Left lung (tissue), 10 donors: ENCODE data around the gene IMMP2L. TPM values are rescaled to one million over a fixed set of nuclear protein-coding genes. Genes with fewer than 3 reads are reported as not detected.
A peak's percentile ranks its signal among the peaks of the same experiment; 100 is the strongest.

Experiments
- ATAC-seq: fragments of 200-7000 bp; cut with Tn5 transposase; one replicate; pipeline ENCODE4 v1.9.1; 2020; ENCODE audit warnings: moderate library complexity
- DNase-seq, 4 donors: peaks; one replicate each; pipeline ENCODE4 v3.0.0-alpha.2; 2013 to 2020
- H3K27ac ChIP-seq, 2 donors: fragments of 200-600 bp; sonication (generic) in 1 of 2; one replicate each; pipeline versions ENCODE4 v1.5.0 to v1.8.0; 2020 to 2021
- H3K27me3 ChIP-seq, 2 donors: fragments of 200-600 bp; sonication (generic) in 1 of 2; one replicate each; pipeline versions ENCODE4 v1.5.0 to v1.8.0; 2020 to 2021
- H3K36me3 ChIP-seq, 2 donors: fragments of 200-600 bp; sonication (generic) in 1 of 2; one replicate each; pipeline versions ENCODE4 v1.5.0 to v1.8.0; 2020 to 2021
- H3K4me1 ChIP-seq, 2 donors: fragments of 200-600 bp; one replicate each; pipeline ENCODE4 v1.8.0; 2021
- H3K4me3 ChIP-seq, 2 donors: fragments of 200-600 bp; sonication (generic) in 1 of 2; one replicate each; pipeline versions ENCODE4 v1.5.0 to v1.8.0; 2020 to 2021; ENCODE audit warnings: mild to moderate bottlenecking in 1 of 2
- H3K9me3 ChIP-seq, 2 donors: fragments of 200-600 bp; sonication (generic) in 1 of 2; one replicate each; pipeline versions ENCODE4 v1.5.0 to v1.8.0; 2020 to 2021
- CTCF ChIP-seq, 2 donors: fragments of 200-600 bp; sonication (generic) in 1 of 2; IDR thresholded peaks; one replicate each; pipeline versions ENCODE4 v1.5.0 to v1.8.0; 2021; ENCODE audit warnings: antibody characterized with exemption in 2 of 2
- intact Hi-C, 2 donors: fragments of 100-400 bp; cut with DNase I; formaldehyde crosslinking; loops; one replicate each; pipeline versions ENCODE4 v1.11.2 to v1.14.2; 2022
- polyA plus RNA-seq, 6 donors: library from polyadenylated mRNA; unstranded; fragments of 120-200 nt; gene quantifications; one replicate each; pipeline ENCODE4 v1.2.1, GENCODE V29; 2013; ENCODE audit not compliant: insufficient read length in 6 of 6
- total RNA-seq, 2 donors: library from RNA; stranded (reverse); fragmentation: NEBNext Ultra II Directional; extraction: Animal tissue kit (Norgen Biotek cat#: 25700); gene quantifications; one replicate each; pipeline ENCODE4 v1.2.1, GENCODE V29; 2021
- donor health status: DM: no; HTN: yes; CAD: no.
- donor health status: DM: no; HTN: no; CAD: no.

The IMMP2L gene
- total and polyA plus RNA-seq, 8 donors: 10.3 to 30.1 (median 25.7) TPM

GRCh38 chr7:111568870-111569462 lies 6.7 kb upstream of the IMMP2L start:
- H3K4me1 ChIP-seq: no peaks in the 10 kb centered on the region
- DNase-seq (no peak), ATAC-seq (no peak)
- H3K4me3 ChIP-seq: no peak overlapping the region
- intact Hi-C loops: no loop called here
- H3K27me3 ChIP-seq: no peaks in the 10 kb centered on the region
- no peak overlapping the region for H3K27ac ChIP-seq
- peaks cover 0 to 20% of the 10 kb centered on the region in 2 donors for H3K9me3 ChIP-seq
- H3K36me3 ChIP-seq: no peaks in the 10 kb centered on the region
- no peak for TF ChIP-seq CTCF (IDR thresholded peaks at IDR 0.05)

- Histone ChIP-seq H3K27ac (no peak overlapping the region), H3K9me3 (peaks cover 0 to 20% of the 10 kb centered on the region in 2 donors), H3K4me1 (no peaks in the 10 kb centered on the region), H3K27me3 (no peaks in the 10 kb centered on the region), H3K4me3 (no peak overlapping the region), H3K36me3 (no peaks in the 10 kb centered on the region)
- intact Hi-C loops: no loop called here
- no peak for TF ChIP-seq CTCF (IDR thresholded peaks at IDR 0.05)
- DNase-seq (no peak), ATAC-seq (no peak)
Observed at GRCh38 chr7:111568419-111568818, 6.1 kb upstream of the IMMP2L start.

GRCh38 chr7:111564078-111564477 lies 1.8 kb upstream of the IMMP2L start:
- no peaks in the 10 kb centered on the region for H3K9me3 ChIP-seq
- no peak for TF ChIP-seq CTCF (IDR thresholded peaks at IDR 0.05)
- H3K27ac ChIP-seq: no peak overlapping the region
- H3K27me3 ChIP-seq: no peaks in the 10 kb centered on the region
- DNase-seq (no peak), ATAC-seq (no peak)
- intact Hi-C loops: no loop called here
- H3K4me3 ChIP-seq: no peak overlapping the region
- H3K4me1 ChIP-seq: peaks cover 10 to 16% of the 10 kb centered on the region in 2 donors
- H3K36me3 ChIP-seq: no peaks in the 10 kb centered on the region

GRCh38 chr7:111561654-111561903 lies 713 bp downstream of the IMMP2L start:
- Histone ChIP-seq H3K4me3 (peak overlapping the region; percentile 58 to 76), H3K36me3 (no peaks in the 10 kb centered on the region), H3K27me3 (no peaks in the 10 kb centered on the region), H3K9me3 (no peaks in the 10 kb centered on the region), H3K4me1 (peaks cover 10 to 16% of the 10 kb centered on the region in 2 donors), H3K27ac (peak overlapping the region; percentile 85)
- intact Hi-C loops: no loop called here
- ATAC-seq (peak; percentile 2), DNase-seq (no peak)
- TF ChIP-seq CTCF (IDR thresholded peaks at IDR 0.05): no peak

GRCh38 chr7:111560773-111561653 lies 1.3 kb downstream of the IMMP2L start:
- H3K4me1 ChIP-seq: peaks cover 10 to 16% of the 10 kb centered on the region in 2 donors
- H3K36me3 ChIP-seq: no peaks in the 10 kb centered on the region
- H3K27me3 ChIP-seq: no peaks in the 10 kb centered on the region
- H3K4me3 ChIP-seq: peak overlapping the region; percentile 58 to 76
- DNase-seq: peak in 2 of 4 donors; percentile 26 to 35
- intact Hi-C loops: no loop called here
- no peaks in the 10 kb centered on the region for H3K9me3 ChIP-seq
- no peak for ATAC-seq
- peak overlapping the region; percentile 85 for H3K27ac ChIP-seq
- TF ChIP-seq CTCF (IDR thresholded peaks at IDR 0.05): no peak
